Stimulated activated CD4-positive, alpha-beta T cell treated with anti-CD3 and anti-CD28 coated beads, Interleukin-15, amount 100 ng/mL, for 24 hours (primary cell): ENCODE data around the gene TRIM65.

Experiments used
- DNase-seq: peaks from one replicate; pipeline ENCODE4 v3.0.0-alpha.2; 2020

The TRIM65 gene

GRCh38 chr17:75896415-75897159 lies at the start of gene TRIM65:
TSS of gene TRIM65 (minus strand) at chr17:75896951. CDS start at chr17:75896937, 14 bp downstream.
- DNase-seq, result peak; percentile 84

GRCh38 chr17:75945211-75945610 lies 48.5 kb upstream of the TRIM65 start:
- no peak for DNase-seq

- no peak for DNase-seq
Observed at GRCh38 chr17:75943491-75943890, 46.7 kb upstream of the TRIM65 start.

GRCh38 chr17:75942473-75942872 lies 45.7 kb upstream of the TRIM65 start:
- DNase-seq, result no peak

GRCh38 chr17:75941442-75941819 lies 44.7 kb upstream of the TRIM65 start:
- DNase-seq, result no peak

- peak; percentile 95 for DNase-seq
Observed at GRCh38 chr17:75940727-75941441, 44.1 kb upstream of the TRIM65 start, which contains the start of gene FBF1. TSS of gene FBF1 (minus strand) at chr17:75941042. CDS start at chr17:75938149, 2,893 bp downstream.

- DNase-seq, result no peak
Observed at GRCh38 chr17:75937652-75938051, 40.9 kb upstream of the TRIM65 start.

- no peak for DNase-seq
Observed at GRCh38 chr17:75933808-75934207, 37.1 kb upstream of the TRIM65 start.

- no peak for DNase-seq
Observed at GRCh38 chr17:75932852-75933251, 36.1 kb upstream of the TRIM65 start.

- DNase-seq, result no peak
Observed at GRCh38 chr17:75931062-75931461, 34.3 kb upstream of the TRIM65 start.

GRCh38 chr17:75927286-75927922 lies 30.7 kb upstream of the TRIM65 start:
- peak; percentile 26 for DNase-seq

- no peak for DNase-seq
Observed at GRCh38 chr17:75926456-75926855, 29.7 kb upstream of the TRIM65 start.

GRCh38 chr17:75925912-75926311 lies 29.2 kb upstream of the TRIM65 start:
- DNase-seq, result no peak

- no peak for DNase-seq
Observed at GRCh38 chr17:75925103-75925502, 28.4 kb upstream of the TRIM65 start.

GRCh38 chr17:75922963-75923874 lies 26.5 kb upstream of the TRIM65 start:
- DNase-seq, result no peak

GRCh38 chr17:75922173-75922961 lies 25.6 kb upstream of the TRIM65 start:
- no peak for DNase-seq

- no peak for DNase-seq
Observed at GRCh38 chr17:75921596-75921995, 24.8 kb upstream of the TRIM65 start.

GRCh38 chr17:75920045-75920560 lies 23.4 kb upstream of the TRIM65 start:
- DNase-seq, result no peak

- DNase-seq, result no peak
Observed at GRCh38 chr17:75919611-75920010, 22.9 kb upstream of the TRIM65 start.

GRCh38 chr17:75917917-75918445 lies 21.2 kb upstream of the TRIM65 start:
- no peak for DNase-seq
